WTC11 (cell line): ENCODE data around the gene CNST. TPM values are rescaled to one million over a fixed set of nuclear protein-coding genes. Genes with fewer than 3 reads are reported as not detected.
"Not testable (repeated sequence)": the region's sequence is repeated elsewhere in the genome, so short reads cannot be mapped to it uniquely, and the experiment has no call there.

Source experiments
- ATAC-seq: fragments of 200-7000 bp; cut with Tn5 transposase; 2 replicates; pipeline ENCODE4 v1.10.0; 2021; ENCODE audit warnings: mild to moderate bottlenecking, moderate library complexity
- CTCF ChIA-PET: fragments of 300-600 bp; sonication (Branson Sonifier 250); formaldehyde crosslinking; loops from one replicate; lab custom pipeline; 2021; ENCODE audit warnings: antibody characterized with exemption; lab: Charles Lee
- POLR2A ChIA-PET: fragments of 350-600 bp; sonication (Branson Sonifier 250); formaldehyde crosslinking; loops from one replicate; lab custom pipeline; 2021; ENCODE audit warnings: antibody characterized with exemption; lab: Charles Lee
- DNase-seq: peaks from one replicate; pipeline ENCODE4 v3.0.0; 2021; ENCODE audit warnings: low spot score
- H3K27ac Mint-ChIP-seq: 2 replicates; pipeline ENCODE4 v1.8.0; 2021; ENCODE audit warnings: mixed read lengths
- H3K27me3 Mint-ChIP-seq: 2 replicates; pipeline ENCODE4 v1.8.0; 2021; ENCODE audit warnings: low read depth, mild to moderate bottlenecking, moderate library complexity, mixed read lengths
- H3K36me3 Mint-ChIP-seq: 2 replicates; pipeline ENCODE4 v1.8.0; 2021; ENCODE audit warnings: mixed read lengths
- H3K4me1 Mint-ChIP-seq: 2 replicates; pipeline ENCODE4 v1.8.0; 2022; ENCODE audit warnings: mixed read lengths
- H3K4me3 Mint-ChIP-seq: 2 replicates; pipeline ENCODE4 v1.8.0; 2021; ENCODE audit warnings: mild to moderate bottlenecking, moderate library complexity, mixed read lengths
- H3K9me3 Mint-ChIP-seq: 2 replicates; pipeline ENCODE4 v1.8.0; 2021; ENCODE audit warnings: mixed read lengths
- CBFB ChIP-seq: sonication (generic); formaldehyde crosslinking; IDR thresholded peaks from 2 replicates; pipeline ENCODE4 v1.8.1; 2022; ENCODE audit warnings: mild to moderate bottlenecking, low read depth, missing genetic modification reagents
- CREB1 ChIP-seq: sonication (generic); formaldehyde crosslinking; IDR thresholded peaks from 2 replicates; pipeline ENCODE4 v1.8.0; 2023; ENCODE audit warnings: mild to moderate bottlenecking, missing genetic modification reagents
- ESRRA ChIP-seq: sonication (generic); formaldehyde crosslinking; IDR thresholded peaks from 2 replicates; pipeline ENCODE4 v1.8.1; 2022; ENCODE audit warnings: mild to moderate bottlenecking, missing genetic modification reagents, borderline replicate concordance
- ETV6 ChIP-seq: sonication (generic); formaldehyde crosslinking; IDR thresholded peaks from 2 replicates; pipeline ENCODE4 v1.8.1; 2022; ENCODE audit warnings: mild to moderate bottlenecking, missing genetic modification reagents
- FOXJ3 ChIP-seq: sonication (generic); formaldehyde crosslinking; IDR thresholded peaks from 2 replicates; pipeline ENCODE4 v1.9.0; 2021; ENCODE audit warnings: missing genetic modification reagents, mild to moderate bottlenecking, borderline replicate concordance
- GTF2I ChIP-seq: fragments of 250-450 bp; sonication (Bioruptor Pico); conservative IDR thresholded peaks from 2 replicates; pipeline ENCODE4 v1.4.0; 2021; ENCODE audit warnings: mild to moderate bottlenecking
- RELA ChIP-seq: sonication (generic); formaldehyde crosslinking; IDR thresholded peaks from 2 replicates; pipeline ENCODE4 v1.8.1; 2022; ENCODE audit warnings: missing genetic modification reagents, mild to moderate bottlenecking, borderline replicate concordance
- SMAD3 ChIP-seq: sonication (generic); formaldehyde crosslinking; IDR thresholded peaks from 2 replicates; pipeline ENCODE4 v1.8.0; 2022; ENCODE audit warnings: missing genetic modification reagents, mild to moderate bottlenecking, borderline replicate concordance
- SOX15 ChIP-seq: fragments of 250-450 bp; sonication (Bioruptor Pico); IDR thresholded peaks from 2 replicates; pipeline ENCODE4 v1.9.0; 2021; ENCODE audit warnings: mild to moderate bottlenecking
- TCF7 ChIP-seq: sonication (generic); formaldehyde crosslinking; IDR thresholded peaks from 2 replicates; pipeline ENCODE4 v1.8.0; 2022; ENCODE audit warnings: mild to moderate bottlenecking, low read depth, missing genetic modification reagents, moderate library complexity
- ZBTB21 ChIP-seq: sonication (generic); formaldehyde crosslinking; IDR thresholded peaks from 2 replicates; pipeline ENCODE4 v1.8.1; 2023; ENCODE audit warnings: mild to moderate bottlenecking, missing genetic modification reagents, borderline replicate concordance
- total RNA-seq: library from RNA; stranded (reverse); gene quantifications from 3 replicates; pipeline ENCODE4 v1.2.3, GENCODE V29; 2021
- TF ChIP-seq, protein P1 (sequence below): sonication (generic); formaldehyde crosslinking; IDR thresholded peaks from 2 replicates; pipeline ENCODE4 v1.8.0; 2023; ENCODE audit warnings: missing genetic modification reagents, mild to moderate bottlenecking, borderline replicate concordance
- TF ChIP-seq, protein P2 (sequence below): fragments of 250-450 bp; sonication (Bioruptor Pico); IDR thresholded peaks from 2 replicates; pipeline ENCODE4 v1.9.0; 2021; ENCODE audit warnings: mild to moderate bottlenecking, borderline replicate concordance
- TF ChIP-seq, protein P3 (sequence below): fragments of 250-450 bp; sonication (Bioruptor Pico); IDR thresholded peaks from 2 replicates; pipeline ENCODE4 v1.9.0; 2021; ENCODE audit warnings: mild to moderate bottlenecking
- TF ChIP-seq, protein P4 (sequence below): fragments of 250-450 bp; sonication (Bioruptor Pico); IDR thresholded peaks from 2 replicates; pipeline ENCODE4 v2.1.2; 2022; ENCODE audit warnings: mild to moderate bottlenecking, moderate library complexity
- TF ChIP-seq, protein P5 (sequence below): sonication (generic); formaldehyde crosslinking; IDR thresholded peaks from 2 replicates; pipeline ENCODE4 v1.8.1; 2023; ENCODE audit warnings: mild to moderate bottlenecking, missing genetic modification reagents, moderate library complexity
- TF ChIP-seq, protein P6 (sequence below): sonication (generic); formaldehyde crosslinking; IDR thresholded peaks from 2 replicates; pipeline ENCODE4 v1.8.1; 2023; ENCODE audit warnings: mild to moderate bottlenecking, missing genetic modification reagents
- TF ChIP-seq, protein P7 (sequence below): sonication (generic); formaldehyde crosslinking; IDR thresholded peaks from 2 replicates; pipeline ENCODE4 v1.8.0; 2022; ENCODE audit warnings: mild to moderate bottlenecking, missing genetic modification reagents

The CNST gene
- total RNA-seq, 1 experiment from 2014 or later = 18.4 TPM

DNA sequence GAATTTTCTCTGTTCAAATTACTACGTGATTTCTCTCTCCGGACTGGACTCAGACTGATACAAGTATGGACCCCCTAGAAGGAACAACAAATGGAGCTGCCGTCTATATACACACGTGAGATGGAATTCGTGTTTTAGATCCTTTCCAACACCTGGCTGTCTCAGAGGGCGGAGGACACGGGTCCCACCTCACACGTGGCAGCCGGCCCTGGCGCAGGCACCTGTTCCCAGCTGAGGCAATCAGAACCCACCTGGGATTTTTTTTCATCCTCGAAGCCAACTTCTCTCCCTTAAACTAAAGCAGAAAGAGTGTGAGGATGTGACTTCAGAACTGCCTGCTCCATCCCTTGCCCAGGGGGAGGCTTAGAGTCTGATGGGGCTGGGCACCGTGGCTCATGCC lies 123.8 kb downstream of the CNST start (continued):
- TF ChIP-seq, protein P1, sequence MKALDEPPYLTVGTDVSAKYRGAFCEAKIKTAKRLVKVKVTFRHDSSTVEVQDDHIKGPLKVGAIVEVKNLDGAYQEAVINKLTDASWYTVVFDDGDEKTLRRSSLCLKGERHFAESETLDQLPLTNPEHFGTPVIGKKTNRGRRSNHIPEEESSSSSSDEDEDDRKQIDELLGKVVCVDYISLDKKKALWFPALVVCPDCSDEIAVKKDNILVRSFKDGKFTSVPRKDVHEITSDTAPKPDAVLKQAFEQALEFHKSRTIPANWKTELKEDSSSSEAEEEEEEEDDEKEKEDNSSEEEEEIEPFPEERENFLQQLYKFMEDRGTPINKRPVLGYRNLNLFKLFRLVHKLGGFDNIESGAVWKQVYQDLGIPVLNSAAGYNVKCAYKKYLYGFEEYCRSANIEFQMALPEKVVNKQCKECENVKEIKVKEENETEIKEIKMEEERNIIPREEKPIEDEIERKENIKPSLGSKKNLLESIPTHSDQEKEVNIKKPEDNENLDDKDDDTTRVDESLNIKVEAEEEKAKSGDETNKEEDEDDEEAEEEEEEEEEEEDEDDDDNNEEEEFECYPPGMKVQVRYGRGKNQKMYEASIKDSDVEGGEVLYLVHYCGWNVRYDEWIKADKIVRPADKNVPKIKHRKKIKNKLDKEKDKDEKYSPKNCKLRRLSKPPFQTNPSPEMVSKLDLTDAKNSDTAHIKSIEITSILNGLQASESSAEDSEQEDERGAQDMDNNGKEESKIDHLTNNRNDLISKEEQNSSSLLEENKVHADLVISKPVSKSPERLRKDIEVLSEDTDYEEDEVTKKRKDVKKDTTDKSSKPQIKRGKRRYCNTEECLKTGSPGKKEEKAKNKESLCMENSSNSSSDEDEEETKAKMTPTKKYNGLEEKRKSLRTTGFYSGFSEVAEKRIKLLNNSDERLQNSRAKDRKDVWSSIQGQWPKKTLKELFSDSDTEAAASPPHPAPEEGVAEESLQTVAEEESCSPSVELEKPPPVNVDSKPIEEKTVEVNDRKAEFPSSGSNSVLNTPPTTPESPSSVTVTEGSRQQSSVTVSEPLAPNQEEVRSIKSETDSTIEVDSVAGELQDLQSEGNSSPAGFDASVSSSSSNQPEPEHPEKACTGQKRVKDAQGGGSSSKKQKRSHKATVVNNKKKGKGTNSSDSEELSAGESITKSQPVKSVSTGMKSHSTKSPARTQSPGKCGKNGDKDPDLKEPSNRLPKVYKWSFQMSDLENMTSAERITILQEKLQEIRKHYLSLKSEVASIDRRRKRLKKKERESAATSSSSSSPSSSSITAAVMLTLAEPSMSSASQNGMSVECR (CRISPR knock-in tag) = no peak
- no peak for TF ChIP-seq CBFB (CRISPR knock-in tag)
- TF ChIP-seq ETV6 (CRISPR knock-in tag) = no peak
- TF ChIP-seq, protein P2, sequence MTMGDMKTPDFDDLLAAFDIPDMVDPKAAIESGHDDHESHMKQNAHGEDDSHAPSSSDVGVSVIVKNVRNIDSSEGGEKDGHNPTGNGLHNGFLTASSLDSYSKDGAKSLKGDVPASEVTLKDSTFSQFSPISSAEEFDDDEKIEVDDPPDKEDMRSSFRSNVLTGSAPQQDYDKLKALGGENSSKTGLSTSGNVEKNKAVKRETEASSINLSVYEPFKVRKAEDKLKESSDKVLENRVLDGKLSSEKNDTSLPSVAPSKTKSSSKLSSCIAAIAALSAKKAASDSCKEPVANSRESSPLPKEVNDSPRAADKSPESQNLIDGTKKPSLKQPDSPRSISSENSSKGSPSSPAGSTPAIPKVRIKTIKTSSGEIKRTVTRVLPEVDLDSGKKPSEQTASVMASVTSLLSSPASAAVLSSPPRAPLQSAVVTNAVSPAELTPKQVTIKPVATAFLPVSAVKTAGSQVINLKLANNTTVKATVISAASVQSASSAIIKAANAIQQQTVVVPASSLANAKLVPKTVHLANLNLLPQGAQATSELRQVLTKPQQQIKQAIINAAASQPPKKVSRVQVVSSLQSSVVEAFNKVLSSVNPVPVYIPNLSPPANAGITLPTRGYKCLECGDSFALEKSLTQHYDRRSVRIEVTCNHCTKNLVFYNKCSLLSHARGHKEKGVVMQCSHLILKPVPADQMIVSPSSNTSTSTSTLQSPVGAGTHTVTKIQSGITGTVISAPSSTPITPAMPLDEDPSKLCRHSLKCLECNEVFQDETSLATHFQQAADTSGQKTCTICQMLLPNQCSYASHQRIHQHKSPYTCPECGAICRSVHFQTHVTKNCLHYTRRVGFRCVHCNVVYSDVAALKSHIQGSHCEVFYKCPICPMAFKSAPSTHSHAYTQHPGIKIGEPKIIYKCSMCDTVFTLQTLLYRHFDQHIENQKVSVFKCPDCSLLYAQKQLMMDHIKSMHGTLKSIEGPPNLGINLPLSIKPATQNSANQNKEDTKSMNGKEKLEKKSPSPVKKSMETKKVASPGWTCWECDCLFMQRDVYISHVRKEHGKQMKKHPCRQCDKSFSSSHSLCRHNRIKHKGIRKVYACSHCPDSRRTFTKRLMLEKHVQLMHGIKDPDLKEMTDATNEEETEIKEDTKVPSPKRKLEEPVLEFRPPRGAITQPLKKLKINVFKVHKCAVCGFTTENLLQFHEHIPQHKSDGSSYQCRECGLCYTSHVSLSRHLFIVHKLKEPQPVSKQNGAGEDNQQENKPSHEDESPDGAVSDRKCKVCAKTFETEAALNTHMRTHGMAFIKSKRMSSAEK = no peak

DNA sequence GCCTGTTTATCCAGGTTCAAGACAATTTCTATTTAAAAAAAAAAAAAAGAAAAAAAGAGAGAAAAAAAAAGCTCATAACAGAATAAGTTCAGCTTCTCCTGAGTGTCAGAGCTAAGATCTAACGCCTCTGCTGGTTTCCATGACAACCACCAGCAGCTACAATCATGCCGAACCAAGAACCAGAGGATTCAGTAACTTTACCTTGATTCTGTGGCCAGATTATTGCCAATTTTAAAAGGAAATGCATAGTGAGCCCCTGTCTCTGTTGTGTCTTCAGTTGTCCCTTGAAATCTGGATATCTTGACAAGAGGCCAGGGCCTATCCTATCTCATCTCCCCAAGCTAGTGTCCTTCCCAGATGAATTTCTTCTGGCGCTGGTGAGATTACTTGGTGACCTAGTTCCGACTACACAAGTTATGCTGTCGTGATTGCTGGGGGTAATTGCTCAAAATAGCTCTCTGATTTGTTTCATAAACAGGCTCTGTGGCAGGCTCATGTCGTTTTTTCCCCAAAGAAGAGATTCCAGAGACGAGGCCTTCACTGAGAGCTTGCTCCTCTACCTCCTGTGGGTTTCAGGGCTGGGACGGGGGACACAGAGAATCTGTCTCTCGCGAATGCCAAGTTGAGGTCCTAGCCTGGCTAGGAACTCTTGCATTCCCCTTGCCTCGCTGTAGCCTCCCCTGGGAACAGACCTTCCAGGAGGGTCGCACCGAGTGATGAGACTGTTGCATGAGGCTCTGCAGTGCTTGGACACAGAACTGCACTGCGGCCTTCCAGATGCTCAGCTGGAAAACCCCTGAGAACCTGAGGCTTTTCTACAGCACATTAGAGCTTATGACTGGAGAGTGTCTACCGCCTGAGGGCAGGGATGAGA lies 125.6 kb downstream of the CNST start:
- no peak overlapping the region for H3K4me3 Mint-ChIP-seq
- DNase-seq = no peak
- TF ChIP-seq SOX15 (no peak), ETV6 (CRISPR knock-in tag) (no peak), GTF2I (CRISPR knock-in tag) (no peak), FOXJ3 (CRISPR knock-in tag) (no peak), SMAD3 (CRISPR knock-in tag) (no peak), CREB1 (CRISPR knock-in tag) (no peak), RELA (no peak), TCF7 (CRISPR knock-in tag) (no peak), ESRRA (no peak), ZBTB21 (no peak)
- TF ChIP-seq, protein P3, sequence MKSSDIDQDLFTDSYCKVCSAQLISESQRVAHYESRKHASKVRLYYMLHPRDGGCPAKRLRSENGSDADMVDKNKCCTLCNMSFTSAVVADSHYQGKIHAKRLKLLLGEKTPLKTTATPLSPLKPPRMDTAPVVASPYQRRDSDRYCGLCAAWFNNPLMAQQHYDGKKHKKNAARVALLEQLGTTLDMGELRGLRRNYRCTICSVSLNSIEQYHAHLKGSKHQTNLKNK (CRISPR knock-in tag) = no peak
- TF ChIP-seq, protein P4, sequence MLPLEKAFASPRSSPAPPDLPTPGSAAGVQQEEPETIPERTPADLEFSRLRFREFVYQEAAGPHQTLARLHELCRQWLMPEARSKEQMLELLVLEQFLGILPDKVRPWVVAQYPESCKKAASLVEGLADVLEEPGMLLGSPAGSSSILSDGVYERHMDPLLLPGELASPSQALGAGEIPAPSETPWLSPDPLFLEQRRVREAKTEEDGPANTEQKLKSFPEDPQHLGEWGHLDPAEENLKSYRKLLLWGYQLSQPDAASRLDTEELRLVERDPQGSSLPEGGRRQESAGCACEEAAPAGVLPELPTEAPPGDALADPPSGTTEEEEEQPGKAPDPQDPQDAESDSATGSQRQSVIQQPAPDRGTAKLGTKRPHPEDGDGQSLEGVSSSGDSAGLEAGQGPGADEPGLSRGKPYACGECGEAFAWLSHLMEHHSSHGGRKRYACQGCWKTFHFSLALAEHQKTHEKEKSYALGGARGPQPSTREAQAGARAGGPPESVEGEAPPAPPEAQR (CRISPR knock-in tag) = no peak
- TF ChIP-seq, protein P5, sequence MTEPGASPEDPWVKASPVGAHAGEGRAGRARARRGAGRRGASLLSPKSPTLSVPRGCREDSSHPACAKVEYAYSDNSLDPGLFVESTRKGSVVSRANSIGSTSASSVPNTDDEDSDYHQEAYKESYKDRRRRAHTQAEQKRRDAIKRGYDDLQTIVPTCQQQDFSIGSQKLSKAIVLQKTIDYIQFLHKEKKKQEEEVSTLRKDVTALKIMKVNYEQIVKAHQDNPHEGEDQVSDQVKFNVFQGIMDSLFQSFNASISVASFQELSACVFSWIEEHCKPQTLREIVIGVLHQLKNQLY (CRISPR knock-in tag) = no peak
- TF ChIP-seq, protein P6, sequence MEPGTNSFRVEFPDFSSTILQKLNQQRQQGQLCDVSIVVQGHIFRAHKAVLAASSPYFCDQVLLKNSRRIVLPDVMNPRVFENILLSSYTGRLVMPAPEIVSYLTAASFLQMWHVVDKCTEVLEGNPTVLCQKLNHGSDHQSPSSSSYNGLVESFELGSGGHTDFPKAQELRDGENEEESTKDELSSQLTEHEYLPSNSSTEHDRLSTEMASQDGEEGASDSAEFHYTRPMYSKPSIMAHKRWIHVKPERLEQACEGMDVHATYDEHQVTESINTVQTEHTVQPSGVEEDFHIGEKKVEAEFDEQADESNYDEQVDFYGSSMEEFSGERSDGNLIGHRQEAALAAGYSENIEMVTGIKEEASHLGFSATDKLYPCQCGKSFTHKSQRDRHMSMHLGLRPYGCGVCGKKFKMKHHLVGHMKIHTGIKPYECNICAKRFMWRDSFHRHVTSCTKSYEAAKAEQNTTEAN (CRISPR knock-in tag) = no peak
- TF ChIP-seq, protein P7, sequence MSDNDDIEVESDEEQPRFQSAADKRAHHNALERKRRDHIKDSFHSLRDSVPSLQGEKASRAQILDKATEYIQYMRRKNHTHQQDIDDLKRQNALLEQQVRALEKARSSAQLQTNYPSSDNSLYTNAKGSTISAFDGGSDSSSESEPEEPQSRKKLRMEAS = no peak
- TF ChIP-seq, all 79 proteins: peak for 0
- CTCF ChIA-PET = interaction anchor here (1.3 kb wide), 1 partner anchor 32 kb away, joined by 3 read pairs; the partner anchor contains the start of gene SCCPDH
- peaks cover 33% of the 10 kb centered on the region for H3K9me3 Mint-ChIP-seq
- H3K27ac Mint-ChIP-seq = no peak overlapping the region
- ATAC-seq = no peak
- H3K4me1 Mint-ChIP-seq = 0 out of 2 replicates have a peak, but pooled peaks cover 3% of the 10 kb centered on the region
- peaks cover 29% of the 10 kb centered on the region for H3K36me3 Mint-ChIP-seq
- H3K27me3 Mint-ChIP-seq = peaks cover 19% of the 10 kb centered on the region
- POLR2A ChIA-PET = no interaction called here

DNA sequence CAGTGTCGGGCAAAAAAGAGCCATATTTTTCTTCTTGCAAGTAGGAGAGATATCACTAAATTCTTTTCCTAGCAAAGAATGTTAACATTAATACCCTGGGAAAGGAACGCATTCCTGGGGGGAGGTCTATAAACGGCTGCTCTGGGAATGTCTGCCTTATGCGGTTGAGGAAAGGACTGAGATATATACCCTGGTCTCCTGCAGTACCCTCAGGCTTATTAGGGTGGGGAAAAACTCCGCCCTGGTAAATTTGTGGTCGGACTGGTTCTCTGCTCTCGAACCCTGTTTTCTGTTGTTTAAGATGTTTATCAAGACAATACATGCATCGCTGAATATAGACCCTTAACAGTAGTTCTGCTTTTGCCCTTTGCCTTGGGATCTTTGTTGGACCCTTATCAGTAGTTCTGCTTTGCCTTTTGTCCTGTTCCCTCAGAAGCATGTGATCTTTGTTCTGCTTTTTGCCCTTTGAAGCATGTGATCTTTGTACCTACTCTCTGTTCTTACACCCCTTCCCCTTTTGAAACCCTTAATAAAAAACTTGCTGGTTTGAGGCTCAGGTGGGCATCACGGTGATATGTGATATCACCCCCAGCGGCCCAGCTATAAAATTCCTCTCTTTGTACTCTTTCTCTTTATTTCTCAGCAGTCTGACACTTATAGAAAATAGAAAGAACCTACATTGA lies 128.1 kb downstream of the CNST start:
- H3K27ac Mint-ChIP-seq, H3K4me1 Mint-ChIP-seq, CTCF ChIA-PET, ATAC-seq, H3K4me3 Mint-ChIP-seq, DNase-seq, POLR2A ChIA-PET: not testable (repeated sequence)
- Mint-ChIP-seq H3K27me3 (peaks cover 19% of the 10 kb centered on the region), H3K36me3 (peaks cover 29% of the 10 kb centered on the region), H3K9me3 (peaks cover 33% of the 10 kb centered on the region)
